Measurements from ENCODE around the gene TNFRSF8. TPM values are rescaled to one million over a fixed set of nuclear protein-coding genes. Genes with fewer than 3 reads are reported as not detected.

Gene TNFRSF8
- total RNA-seq, 1 donor from 2014 or later = 1.8 TPM

DNA sequence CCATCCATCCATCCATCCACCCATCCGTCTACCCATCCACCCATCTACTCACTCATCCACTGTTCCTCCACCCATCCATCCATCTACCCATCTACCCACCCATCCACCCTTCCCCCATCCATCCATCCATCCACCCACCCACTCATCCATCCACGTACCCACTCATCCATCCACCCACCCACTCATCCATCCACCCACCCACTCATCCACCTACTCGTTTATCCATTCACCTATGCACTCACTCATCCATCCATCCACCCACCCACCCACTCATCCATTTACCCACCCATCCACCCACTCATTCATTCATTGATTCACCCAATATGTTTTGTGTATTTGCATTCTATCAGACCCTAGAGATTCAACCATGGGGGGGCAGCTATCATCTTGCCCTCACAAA, 27.2 kb downstream of the TNFRSF8 start:
- ATAC-seq = no peak
- H3K4me1 ChIP-seq = peaks cover 7% of the 10 kb centered on the region

GRCh38 chr1:12091191-12091590, 28.1 kb downstream of the TNFRSF8 start:
- Histone ChIP-seq H3K36me3 (no peaks in the 10 kb centered on the region), H3K4me3 (no peak overlapping the region), H3K27me3 (no peaks in the 10 kb centered on the region), H3K27ac (no peak overlapping the region), H3K9me3 (no peaks in the 10 kb centered on the region), H3K4me1 (peaks cover 7% of the 10 kb centered on the region)
- ATAC-seq (no peak), DNase-seq (no peak)
- intact Hi-C loops (cut with DNase I) = no loop called here
- no peak for TF ChIP-seq CTCF (IDR thresholded peaks at IDR 0.05)

More for the DNA sequence above, 27.2 kb downstream of the TNFRSF8 start:
- no peaks in the 10 kb centered on the region for H3K36me3 ChIP-seq
- no peaks in the 10 kb centered on the region for H3K27me3 ChIP-seq
- intact Hi-C loops (cut with DNase I) = no loop called here
- H3K9me3 ChIP-seq = no peaks in the 10 kb centered on the region
- no peak for TF ChIP-seq CTCF (IDR thresholded peaks at IDR 0.05)
- no peak for DNase-seq
- H3K27ac ChIP-seq = no peak overlapping the region
- no peak overlapping the region for H3K4me3 ChIP-seq

- Histone ChIP-seq H3K4me3 (no peak overlapping the region), H3K27me3 (no peaks in the 10 kb centered on the region), H3K27ac (no peak overlapping the region), H3K36me3 (no peaks in the 10 kb centered on the region), H3K9me3 (no peaks in the 10 kb centered on the region), H3K4me1 (no peaks in the 10 kb centered on the region)
- no peak for DNase-seq
- TF ChIP-seq CTCF (IDR thresholded peaks at IDR 0.05) = no peak
- intact Hi-C loops (cut with DNase I) = no loop called here
- ATAC-seq = no peak
Observed at GRCh38 chr1:12094180-12094579, 31.1 kb downstream of the TNFRSF8 start.

- DNase-seq (no peak), ATAC-seq (peak; percentile 53)
- H3K4me3 ChIP-seq = no peak overlapping the region
- intact Hi-C loops (cut with DNase I) = no loop called here
- no peaks in the 10 kb centered on the region for H3K9me3 ChIP-seq
- no peak for TF ChIP-seq CTCF (IDR thresholded peaks at IDR 0.05)
- H3K36me3 ChIP-seq = no peaks in the 10 kb centered on the region
- no peak overlapping the region for H3K27ac ChIP-seq
- no peaks in the 10 kb centered on the region for H3K4me1 ChIP-seq
- no peaks in the 10 kb centered on the region for H3K27me3 ChIP-seq
Observed at GRCh38 chr1:12095452-12096263, 32.6 kb downstream of the TNFRSF8 start.

DNA sequence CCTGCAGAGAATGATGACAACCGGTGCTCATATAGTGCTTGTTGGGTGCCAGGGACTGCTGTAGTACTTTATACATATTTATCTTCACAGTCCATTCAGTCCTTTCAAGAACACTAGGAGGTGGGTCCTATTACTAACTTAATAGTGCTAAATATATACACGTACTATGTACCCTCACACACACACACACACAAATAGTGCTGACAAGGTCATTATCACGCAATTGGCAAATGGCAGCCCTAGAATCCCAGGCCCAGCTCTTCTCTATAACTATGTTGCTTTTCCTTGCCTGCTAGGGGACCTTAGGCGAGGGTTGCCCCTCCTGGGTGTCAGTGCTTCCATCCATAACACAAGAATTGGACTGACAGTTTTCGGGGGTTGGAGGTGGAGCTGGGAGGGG, 33.5 kb downstream of the TNFRSF8 start:
- H3K4me1 ChIP-seq = no peaks in the 10 kb centered on the region
- TF ChIP-seq CTCF (IDR thresholded peaks at IDR 0.05) = no peak
- H3K9me3 ChIP-seq = no peaks in the 10 kb centered on the region
- DNase-seq = no peak
- H3K27ac ChIP-seq = no peak overlapping the region
- no peaks in the 10 kb centered on the region for H3K36me3 ChIP-seq
- no peak for ATAC-seq
- H3K4me3 ChIP-seq = no peak overlapping the region
- H3K27me3 ChIP-seq = no peaks in the 10 kb centered on the region
- intact Hi-C loops (cut with DNase I) = no loop called here
